HG03095 (cell line): Measurements from ENCODE around the gene SLC1A7.

ENCODE experiments used
- ATAC-seq: cut with Tn5 transposase; IDR thresholded peaks from one replicate; pipeline ENCODE4 v1.9.1; 2021; ENCODE audit warnings: moderate library complexity; ENCODE audit not compliant: unreplicated experiment

The SLC1A7 gene

GRCh38 chr1:53092659-53093450, 49.6 kb downstream of the SLC1A7 start:
- ATAC-seq: no peak

GRCh38 chr1:53091841-53092645, 50.4 kb downstream of the SLC1A7 start:
- ATAC-seq: no peak

GRCh38 chr1:53090227-53091147, 52.0 kb downstream of the SLC1A7 start:
- ATAC-seq: no peak

GRCh38 chr1:53089478-53090226, 52.8 kb downstream of the SLC1A7 start:
- ATAC-seq: no peak

GRCh38 chr1:53088616-53089300, 53.7 kb downstream of the SLC1A7 start:
- ATAC-seq: no peak

- no peak for ATAC-seq
Observed at GRCh38 chr1:53087332-53088285, 54.8 kb downstream of the SLC1A7 start.

- no peak for ATAC-seq
Observed at GRCh38 chr1:53086491-53087070, 55.9 kb downstream of the SLC1A7 start.

GRCh38 chr1:53085405-53085804, 57.0 kb downstream of the SLC1A7 start:
- ATAC-seq: no peak

- no peak for ATAC-seq
Observed at GRCh38 chr1:53084589-53084971, 57.9 kb downstream of the SLC1A7 start.

- no peak for ATAC-seq
Observed at GRCh38 chr1:53083636-53084588, 58.5 kb downstream of the SLC1A7 start.

- no peak for ATAC-seq
Observed at GRCh38 chr1:53082826-53083455, 59.5 kb downstream of the SLC1A7 start.

GRCh38 chr1:53081384-53082066, 60.9 kb downstream of the SLC1A7 start:
- ATAC-seq: no peak

- ATAC-seq: no peak
Observed at GRCh38 chr1:53080769-53081168, 61.7 kb downstream of the SLC1A7 start.

GRCh38 chr1:53080041-53080440, 62.4 kb downstream of the SLC1A7 start:
- no peak for ATAC-seq

- ATAC-seq: no peak
Observed at GRCh38 chr1:53079251-53079650, 63.2 kb downstream of the SLC1A7 start.
